BJ (cell line): ENCODE measurements around the gene RNF26. TPM values are rescaled to one million over a fixed set of nuclear protein-coding genes. Genes with fewer than 3 reads are reported as not detected.

Source experiments
- CTCF ChIA-PET: fragments of 350-600 bp; formaldehyde crosslinking; extraction: SDS; loops from one replicate; lab custom pipeline; 2021; ENCODE audit warnings: antibody characterized with exemption, inconsistent platforms; lab: Yijun Ruan, JAX
- POLR2A ChIA-PET: fragments of 300-600 bp; sonication (Branson Sonifier 250); formaldehyde crosslinking; extraction: SDS; loops from one replicate; lab custom pipeline; 2021; ENCODE audit warnings: antibody characterized with exemption; lab: Charles Lee
- DNase-seq: peaks from one replicate; pipeline ENCODE4 v3.0.0-alpha.2; 2011; ENCODE audit warnings: low read depth
- H3K27me3 ChIP-seq: 2 replicates; pipeline ENCODE4 v1.6.0; 2011; ENCODE audit warnings: low read length; ENCODE audit not compliant: control insufficient read depth, insufficient read depth
- H3K36me3 ChIP-seq: 2 replicates; pipeline ENCODE4 v1.5.1; 2011; ENCODE audit warnings: low read length; ENCODE audit not compliant: control insufficient read depth, insufficient read depth
- H3K4me3 ChIP-seq: 2 replicates; pipeline ENCODE4 v1.5.1; 2011; ENCODE audit warnings: low read depth, mild to moderate bottlenecking, control low read depth, low read length
- polyA plus RNA-seq: library from polyadenylated mRNA; depleted of rRNA; stranded (reverse); fragments of >200 nt; gene quantifications from 2 replicates; pipeline ENCODE4 v1.2.3, GENCODE V29; 2011
- TF ChIP-seq, protein P1 (sequence below): IDR thresholded peaks from 2 replicates; pipeline ENCODE4 v1.5.1; 2011; ENCODE audit warnings: low read depth, mild to moderate bottlenecking, control low read depth, inconsistent platforms, low read length, moderate library complexity; ENCODE audit not compliant: insufficient read depth

Gene RNF26
- polyA plus RNA-seq, 1 experiment, result 65.1 TPM

- Histone ChIP-seq H3K36me3 (peaks cover 13% of the 10 kb centered on the region), H3K4me3 (no peak overlapping the region), H3K27me3 (no peaks in the 10 kb centered on the region)
- CTCF ChIA-PET, result interaction anchor here (1.1 to 2.0 kb wide), 2 partner anchors 11 to 20 kb away, joined by 3 to 14 read pairs; no protein-coding TSS in a partner anchor
- no peak for DNase-seq
- TF ChIP-seq, protein P1, sequence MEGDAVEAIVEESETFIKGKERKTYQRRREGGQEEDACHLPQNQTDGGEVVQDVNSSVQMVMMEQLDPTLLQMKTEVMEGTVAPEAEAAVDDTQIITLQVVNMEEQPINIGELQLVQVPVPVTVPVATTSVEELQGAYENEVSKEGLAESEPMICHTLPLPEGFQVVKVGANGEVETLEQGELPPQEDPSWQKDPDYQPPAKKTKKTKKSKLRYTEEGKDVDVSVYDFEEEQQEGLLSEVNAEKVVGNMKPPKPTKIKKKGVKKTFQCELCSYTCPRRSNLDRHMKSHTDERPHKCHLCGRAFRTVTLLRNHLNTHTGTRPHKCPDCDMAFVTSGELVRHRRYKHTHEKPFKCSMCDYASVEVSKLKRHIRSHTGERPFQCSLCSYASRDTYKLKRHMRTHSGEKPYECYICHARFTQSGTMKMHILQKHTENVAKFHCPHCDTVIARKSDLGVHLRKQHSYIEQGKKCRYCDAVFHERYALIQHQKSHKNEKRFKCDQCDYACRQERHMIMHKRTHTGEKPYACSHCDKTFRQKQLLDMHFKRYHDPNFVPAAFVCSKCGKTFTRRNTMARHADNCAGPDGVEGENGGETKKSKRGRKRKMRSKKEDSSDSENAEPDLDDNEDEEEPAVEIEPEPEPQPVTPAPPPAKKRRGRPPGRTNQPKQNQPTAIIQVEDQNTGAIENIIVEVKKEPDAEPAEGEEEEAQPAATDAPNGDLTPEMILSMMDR, result no peak
- POLR2A ChIA-PET, result interaction anchor here (0.5 kb wide), 1 partner anchor 13 kb away, joined by 3 read pairs; no protein-coding TSS in a partner anchor
Observed at GRCh38 chr11:119303227-119303718, 31.1 kb upstream of the RNF26 start.

- peaks cover 5% of the 10 kb centered on the region for H3K36me3 ChIP-seq
Observed at GRCh38 chr11:119305556-119306372, 28.6 kb upstream of the RNF26 start.

DNA sequence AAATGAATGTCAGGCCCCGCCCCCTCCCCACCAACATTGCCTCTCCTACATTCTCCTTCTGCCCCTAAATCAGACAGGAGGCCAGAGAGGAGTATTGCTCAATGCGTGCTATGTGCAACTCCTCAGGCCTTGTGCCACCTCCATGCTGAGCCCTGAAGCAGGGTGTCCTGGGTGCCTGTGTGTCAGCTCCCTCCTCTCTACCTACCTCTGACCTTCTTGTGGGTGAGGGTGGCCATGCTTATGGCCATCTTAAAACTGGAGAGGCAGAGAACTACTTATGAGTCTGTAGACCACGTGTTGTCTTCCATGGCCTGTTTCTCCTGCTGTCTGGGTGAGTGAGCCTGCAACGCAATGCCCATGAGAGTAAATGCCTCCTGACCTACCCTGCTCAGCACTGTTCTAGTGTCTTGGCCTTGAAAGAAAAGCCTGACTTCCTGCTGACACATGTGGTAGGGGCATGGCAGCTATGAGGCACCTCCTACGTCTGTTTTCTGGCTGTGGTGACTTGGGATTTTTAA, 27.9 kb upstream of the RNF26 start:
- H3K36me3 ChIP-seq, result peaks cover 5% of the 10 kb centered on the region
- POLR2A ChIA-PET, result no interaction called here
- DNase-seq, result no peak
- no peaks in the 10 kb centered on the region for H3K27me3 ChIP-seq
- H3K4me3 ChIP-seq, result no peak overlapping the region
- TF ChIP-seq, protein P1, result no peak
- CTCF ChIA-PET, result interaction anchor here (0.8 to 2.1 kb wide), 7 partner anchors 9 to 68 kb away, joined by 3 to 5 read pairs (median 4); no protein-coding TSS in a partner anchor

More at GRCh38 chr11:119305556-119306372, 28.6 kb upstream of the RNF26 start:
- CTCF ChIA-PET, result interaction anchor here (0.6 to 2.1 kb wide), 7 partner anchors 10 to 109 kb away, joined by 3 to 5 read pairs (median 4); no protein-coding TSS in a partner anchor
- no peak for DNase-seq
- TF ChIP-seq, protein P1, result no peak
- POLR2A ChIA-PET, result no interaction called here
- Histone ChIP-seq H3K27me3 (no peaks in the 10 kb centered on the region), H3K4me3 (no peak overlapping the region)

- no peak for DNase-seq
- POLR2A ChIA-PET, result no interaction called here
- CTCF ChIA-PET, result interaction anchor here (0.6 to 2.4 kb wide), 9 partner anchors 9 to 414 kb away, joined by 3 to 11 read pairs (median 4); no protein-coding TSS in a partner anchor
- Histone ChIP-seq H3K4me3 (no peak overlapping the region), H3K27me3 (no peaks in the 10 kb centered on the region), H3K36me3 (peaks cover 4% of the 10 kb centered on the region; the same call in 1 of the 2 replicates)
- TF ChIP-seq, protein P1, result peak; percentile 17; the same call in 1 of the 2 replicates
Observed at GRCh38 chr11:119307219-119307618, 27.1 kb upstream of the RNF26 start.

DNA sequence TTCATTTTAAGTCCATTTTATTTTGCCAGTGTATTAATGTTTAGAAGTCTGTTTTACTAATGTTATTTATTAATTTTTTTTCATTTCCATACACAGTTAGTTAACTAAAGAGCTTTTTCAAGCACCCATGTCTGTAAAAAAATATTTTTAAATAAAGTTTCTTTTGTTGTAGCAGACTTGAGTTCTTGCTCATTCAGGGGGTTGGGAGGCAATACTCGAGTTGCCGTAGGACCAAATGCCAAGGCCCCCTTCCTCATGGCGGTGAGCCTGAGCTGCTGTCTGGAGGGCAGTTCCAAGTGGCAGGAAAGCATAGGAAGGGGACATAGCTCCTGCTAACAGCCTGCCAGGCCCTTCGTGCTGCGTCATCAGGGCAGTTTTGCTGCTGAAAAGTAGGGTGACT, 26.4 kb upstream of the RNF26 start:
- no peaks in the 10 kb centered on the region for H3K27me3 ChIP-seq
- peaks cover 4% of the 10 kb centered on the region; the same call in 1 of the 2 replicates for H3K36me3 ChIP-seq
- no peak overlapping the region for H3K4me3 ChIP-seq
- ChIA-PET CTCF (interaction anchor here (0.6 to 2.4 kb wide), 7 partner anchors 16 to 413 kb away, joined by 3 to 11 read pairs (median 4); partner anchors contain the start of gene USP2), POLR2A (no interaction called here)
- DNase-seq, result no peak
- TF ChIP-seq, protein P1, result no peak
